Measurements from ENCODE around the gene SLC2A10.

SLC2A10 gene

DNA sequence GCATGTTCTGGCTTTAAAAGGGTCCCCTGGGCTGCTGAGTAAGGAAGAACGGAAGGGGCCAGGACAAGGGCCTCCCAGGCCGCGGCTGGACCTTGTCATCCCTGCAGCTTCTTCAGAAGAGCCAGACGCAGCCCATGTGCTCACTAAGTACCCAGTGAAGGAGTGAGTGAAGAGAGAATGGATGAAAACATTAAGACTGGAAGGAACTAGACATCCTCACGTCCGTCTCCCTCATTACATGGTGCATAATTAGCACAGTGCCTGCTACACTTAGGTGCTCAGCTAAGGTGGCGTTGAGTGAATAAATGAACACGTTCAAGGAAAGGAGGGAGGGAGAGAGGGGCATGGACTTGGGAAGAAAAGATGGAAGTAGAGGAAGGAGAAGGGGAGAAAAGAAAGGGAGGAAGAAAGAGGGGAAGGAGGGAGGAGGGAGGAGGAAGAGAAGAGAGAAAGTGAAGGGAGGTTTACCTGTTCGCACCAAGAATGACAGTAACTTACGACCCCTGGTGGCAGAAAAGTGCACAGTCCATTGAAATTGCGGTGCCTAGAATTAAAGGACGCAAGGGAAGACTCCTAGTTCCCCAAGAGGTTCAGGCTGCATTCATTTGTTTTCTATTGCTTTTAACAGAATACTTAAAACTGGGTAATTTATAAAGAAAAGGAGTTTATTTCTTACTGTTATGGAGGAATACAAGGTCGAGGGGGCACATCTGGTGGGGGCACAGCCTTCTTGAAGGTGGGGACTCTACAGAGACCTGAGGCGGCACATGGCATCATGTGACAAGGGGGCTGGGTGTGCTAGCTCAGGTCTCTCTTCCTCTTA is 28.2 kb upstream of the SLC2A10 start:
- no peak overlapping the region for H3K4me3 ChIP-seq
- H3K27ac ChIP-seq = no peak overlapping the region

DNA sequence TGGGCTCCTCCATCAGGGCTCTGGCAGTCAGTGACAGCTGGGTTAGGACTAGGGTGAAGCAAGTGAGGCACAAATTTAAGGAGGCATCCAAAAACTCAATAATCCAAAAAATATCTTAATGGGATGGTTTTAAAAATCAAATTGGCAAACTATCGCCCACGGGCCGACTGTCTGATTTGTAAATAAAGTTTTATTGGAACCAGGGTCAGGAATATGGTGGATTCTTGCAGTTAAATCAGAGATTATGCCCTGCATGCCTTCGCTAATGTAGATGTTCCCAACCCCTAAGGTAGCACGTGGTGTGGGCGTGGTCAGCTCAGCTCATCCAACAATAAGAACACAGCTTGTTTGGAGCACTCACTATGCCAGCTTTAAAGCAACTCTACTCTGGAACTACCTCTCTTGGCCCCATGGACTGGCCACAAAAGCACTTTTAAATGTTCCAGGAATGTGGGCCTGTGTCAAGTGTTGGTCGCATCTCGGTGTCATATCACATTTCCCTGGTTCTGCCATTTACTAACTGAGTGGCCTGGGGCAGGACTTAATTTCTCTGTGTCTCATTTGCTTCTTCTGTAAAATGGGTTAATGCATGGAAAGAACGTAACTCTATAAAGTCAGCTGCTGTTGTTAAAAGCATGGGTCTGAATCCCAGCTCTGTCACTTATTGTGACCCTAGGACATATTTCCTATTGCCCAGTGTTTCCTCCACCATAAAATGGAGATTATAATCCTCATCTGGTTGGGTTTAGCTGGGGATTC is 27.2 kb upstream of the SLC2A10 start:
- Histone ChIP-seq H3K27ac (no peak overlapping the region), H3K4me3 (no peak overlapping the region)

DNA sequence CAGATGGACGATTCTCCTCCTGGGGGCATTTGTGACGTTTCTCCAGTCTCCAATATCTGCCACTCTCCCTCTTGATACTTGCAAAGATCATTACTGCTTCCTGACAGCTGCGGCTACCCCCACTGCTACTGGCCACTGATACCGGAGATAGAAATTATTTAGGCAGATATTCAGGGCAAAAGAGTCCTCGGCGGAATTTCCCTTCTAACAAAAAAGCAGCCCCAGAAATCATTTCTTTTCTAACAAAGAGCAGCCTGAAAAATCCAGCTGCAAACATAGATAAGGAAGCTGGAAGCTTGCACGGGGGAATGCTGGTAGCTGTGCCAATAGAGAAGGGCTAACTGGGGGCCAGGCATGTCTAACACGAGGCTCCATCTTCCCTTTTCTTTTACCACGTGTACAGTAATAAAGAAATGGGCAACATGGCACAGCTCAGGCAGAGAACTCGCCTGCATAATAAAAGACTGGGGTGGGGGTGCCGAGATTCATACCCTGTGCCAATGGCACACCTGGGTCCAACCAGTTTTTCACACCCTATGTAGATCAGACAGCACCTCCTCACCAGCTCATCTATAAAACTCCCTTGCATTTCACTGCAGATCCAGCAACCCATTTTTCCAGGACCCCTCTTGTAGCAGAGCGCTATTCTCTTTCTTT is 26.3 kb upstream of the SLC2A10 start:
- H3K4me3 ChIP-seq = peak overlapping the region in 3 of 7 experiments; percentile 4 to 23 (median 12)
- H3K27ac ChIP-seq = peak overlapping the region in 12 of 21 experiments; percentile 9 to 81 (median 64)

DNA sequence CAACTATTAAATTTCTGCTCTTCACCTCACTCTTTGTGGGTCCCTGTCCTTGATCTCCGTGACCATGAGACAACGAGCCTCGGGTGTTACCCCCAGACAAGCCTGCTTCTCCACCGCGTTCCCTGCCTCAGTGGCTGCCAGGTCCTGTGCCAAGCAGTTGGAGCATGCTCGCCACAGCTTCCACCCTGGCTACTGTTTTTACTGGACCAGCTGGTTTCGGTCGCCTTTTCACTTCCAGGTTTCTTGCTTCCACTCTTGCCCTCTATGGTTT is 25.8 kb upstream of the SLC2A10 start:
- Histone ChIP-seq H3K4me3 (peak overlapping the region in 3 of 7 experiments; percentile 4 to 23 (median 12)), H3K27ac (peak overlapping the region in 12 of 21 experiments; percentile 9 to 81 (median 64))

DNA sequence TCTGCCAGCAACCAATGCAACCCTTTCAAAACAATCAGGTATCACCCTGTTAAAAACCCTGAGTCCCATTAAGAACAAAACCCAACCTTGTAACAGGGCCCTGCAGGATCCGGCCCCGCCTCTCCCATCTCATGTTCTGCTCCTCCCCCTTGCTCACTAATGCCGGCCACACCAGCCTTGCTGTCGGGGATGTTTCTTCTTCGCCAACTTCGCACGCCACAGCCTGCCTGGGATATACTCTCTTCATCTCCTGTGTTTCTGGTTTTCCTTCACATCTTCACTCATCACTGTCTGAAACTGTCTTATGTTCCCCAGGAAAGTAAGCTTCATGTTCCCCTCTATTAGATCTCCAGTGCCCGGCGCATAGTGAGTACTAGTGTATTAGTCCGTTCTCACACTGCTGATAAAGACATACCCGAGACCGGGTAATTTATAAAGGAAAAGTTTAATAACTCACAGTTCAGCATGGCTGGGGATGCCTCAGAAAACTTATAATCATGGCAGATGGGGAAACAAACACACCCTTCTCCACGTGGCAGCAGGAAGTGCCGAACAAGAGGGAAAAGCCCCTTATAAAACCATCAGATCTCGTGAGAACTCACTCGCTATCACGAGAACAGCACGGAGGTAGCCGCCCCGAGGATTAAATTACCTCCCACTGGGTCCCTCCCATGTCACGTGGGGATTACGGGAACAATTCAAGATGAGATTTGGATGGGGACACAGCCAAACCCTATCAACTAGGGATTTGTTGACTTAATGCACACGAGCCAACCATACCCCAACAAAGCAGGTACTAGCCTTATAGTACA is 25.3 kb upstream of the SLC2A10 start:
- Histone ChIP-seq H3K4me3 (peak overlapping the region in 3 of 7 experiments; percentile 4 to 23 (median 12)), H3K27ac (peak overlapping the region in 16 of 21 experiments; percentile 9 to 81 (median 64))

DNA sequence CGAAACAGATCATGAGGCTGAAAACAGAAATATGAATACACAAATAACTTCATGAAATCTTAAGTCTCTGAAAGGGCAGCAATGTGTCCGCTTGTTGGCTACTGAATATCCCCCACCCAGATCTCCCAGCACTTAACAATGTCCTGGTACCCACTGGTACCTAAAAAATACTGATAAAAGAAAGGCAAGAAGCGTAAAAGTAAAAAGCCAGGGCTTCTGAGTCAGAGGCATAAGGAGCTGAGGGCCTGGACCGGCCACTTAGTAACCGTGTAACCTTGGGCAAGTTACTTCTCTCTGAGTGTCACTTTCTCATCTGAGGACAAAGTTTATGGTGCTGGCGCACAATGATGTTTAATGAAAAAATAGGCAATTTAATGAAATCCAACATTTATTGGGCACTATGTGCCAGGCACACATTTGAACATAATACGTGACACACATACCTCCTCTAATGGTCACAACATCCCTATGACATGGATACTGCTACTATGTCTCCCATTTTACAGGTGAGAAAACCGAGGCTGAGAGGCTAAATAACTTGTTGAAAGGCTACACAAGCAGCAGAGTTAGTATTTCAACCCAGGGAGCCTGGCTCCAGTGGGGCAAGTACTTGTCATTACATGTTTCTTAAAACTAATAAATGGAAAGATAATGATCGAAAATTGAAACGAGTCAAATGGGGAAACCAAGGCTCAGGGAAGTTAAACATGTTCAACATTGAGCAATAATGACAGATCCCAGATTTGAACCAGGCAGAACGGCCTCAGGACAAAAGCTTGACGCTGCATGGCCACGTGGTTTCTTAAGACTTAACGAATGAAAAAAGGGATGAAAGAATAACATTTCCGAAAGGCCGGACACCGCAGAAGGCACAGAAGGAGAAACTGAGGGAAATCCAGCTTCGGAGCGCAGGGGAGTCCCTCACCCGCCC is 21.0 kb upstream of the SLC2A10 start:
- H3K4me3 ChIP-seq = peak overlapping the region; percentile 76 to 93 (median 83)
- peak overlapping the region; percentile 67 to 99 (median 96) for H3K27ac ChIP-seq

DNA sequence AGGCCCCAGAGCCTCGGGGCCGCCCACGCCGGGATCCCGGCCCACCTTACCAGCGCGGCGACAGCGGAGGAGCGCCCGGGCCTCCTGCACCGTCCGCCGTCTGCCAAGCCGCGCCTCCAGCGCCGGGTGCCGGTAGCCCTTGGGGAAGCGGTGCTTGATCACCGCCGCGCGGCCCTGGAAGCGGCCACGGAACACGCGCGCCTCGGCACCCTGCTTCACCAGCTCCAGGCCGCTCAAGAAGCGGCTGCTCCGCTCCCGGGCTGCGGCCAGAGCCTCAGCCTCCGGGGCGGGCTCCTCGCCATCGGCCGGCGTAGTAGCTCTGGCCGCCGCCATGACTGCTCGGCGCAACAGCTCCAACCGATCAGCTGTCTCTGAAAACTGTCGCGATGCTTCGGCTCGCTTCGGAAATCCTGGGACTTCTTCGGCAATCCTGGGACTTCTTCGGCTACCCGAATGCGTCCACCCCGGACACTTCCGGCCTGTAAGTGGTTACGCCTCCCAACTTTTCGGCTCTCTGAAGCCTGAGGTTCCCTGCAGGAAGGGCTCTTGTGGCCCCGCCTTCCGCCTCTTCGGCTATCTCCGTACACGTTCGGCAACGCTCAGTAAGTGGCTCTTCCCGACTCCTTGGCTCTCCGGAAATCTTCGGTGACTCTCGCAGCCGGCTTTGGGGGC is 20.2 kb upstream of the SLC2A10 start, which contains the start of gene TP53RK:
Gene TP53RK, minus strand, starts transcription at position 363 of the 672 bp plus-strand sequence. Its CDS starts 30 bp downstream, at position 333.
- H3K27ac ChIP-seq = peak within 1 kb of the TSS; percentile 67 to 99 (median 96)
- H3K4me3 ChIP-seq = peak within 1 kb of the TSS; percentile 76 to 93 (median 83)

DNA sequence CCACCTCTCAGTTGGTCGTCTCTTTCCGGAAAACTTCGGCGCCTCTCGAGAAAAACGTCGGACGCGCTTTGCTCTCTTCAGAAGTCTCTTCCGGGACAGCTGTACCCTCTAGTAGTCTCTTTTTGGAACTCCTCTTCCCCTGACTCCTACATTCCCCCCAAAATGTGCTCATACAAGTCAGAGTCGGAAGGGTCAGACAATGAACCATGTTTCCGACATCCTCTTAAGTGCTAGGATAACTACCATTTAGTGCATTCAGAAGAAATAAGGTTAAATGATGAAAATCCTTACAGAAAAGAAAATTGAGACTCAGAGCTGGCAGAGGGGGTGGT is 19.7 kb upstream of the SLC2A10 start:
- Histone ChIP-seq H3K27ac (peak overlapping the region in 18 of 21 experiments; percentile 52 to 99 (median 92)), H3K4me3 (peak overlapping the region; percentile 27 to 93 (median 81))

DNA sequence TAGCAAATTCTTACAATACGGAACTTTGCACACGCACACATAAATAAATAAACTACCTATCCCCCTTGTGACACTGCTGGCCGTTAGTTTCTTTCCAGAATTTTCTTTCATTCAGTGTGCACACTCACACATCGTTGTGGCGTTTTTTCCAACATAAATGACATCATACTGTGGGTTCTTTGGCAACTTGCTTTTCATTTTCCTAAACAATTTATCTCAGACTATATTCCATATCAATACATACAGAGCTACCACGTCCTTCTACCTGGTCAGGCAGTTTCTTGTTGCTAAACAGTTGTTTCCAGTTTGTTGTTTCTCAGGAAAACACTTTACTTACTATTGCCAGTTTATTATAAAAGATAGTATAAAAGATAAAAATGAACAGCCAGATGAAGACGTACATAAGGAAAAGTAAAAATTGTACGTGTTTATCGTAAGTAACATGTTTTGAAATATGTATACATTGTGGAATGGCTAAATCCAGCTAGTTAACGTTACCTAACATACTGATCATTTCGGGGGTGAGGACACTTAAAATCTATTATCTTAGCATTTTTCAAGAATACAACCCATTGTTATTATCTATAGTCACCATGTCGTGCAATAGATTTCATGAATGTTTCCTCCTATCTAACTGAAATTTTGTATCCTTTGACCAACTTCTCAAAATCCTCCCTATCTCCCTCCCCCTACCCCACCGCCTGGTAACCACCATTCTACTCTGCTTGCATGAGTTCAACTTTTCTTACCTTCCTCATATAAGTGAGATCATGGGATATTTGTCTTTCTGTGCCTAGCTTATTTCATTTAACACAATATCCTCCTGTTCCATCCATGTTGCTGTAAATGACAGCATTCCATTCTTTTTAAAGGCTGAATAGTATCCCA is 19.0 kb upstream of the SLC2A10 start:
- H3K4me3 ChIP-seq = peak overlapping the region in 6 of 7 experiments; percentile 27 to 93 (median 82)

DNA sequence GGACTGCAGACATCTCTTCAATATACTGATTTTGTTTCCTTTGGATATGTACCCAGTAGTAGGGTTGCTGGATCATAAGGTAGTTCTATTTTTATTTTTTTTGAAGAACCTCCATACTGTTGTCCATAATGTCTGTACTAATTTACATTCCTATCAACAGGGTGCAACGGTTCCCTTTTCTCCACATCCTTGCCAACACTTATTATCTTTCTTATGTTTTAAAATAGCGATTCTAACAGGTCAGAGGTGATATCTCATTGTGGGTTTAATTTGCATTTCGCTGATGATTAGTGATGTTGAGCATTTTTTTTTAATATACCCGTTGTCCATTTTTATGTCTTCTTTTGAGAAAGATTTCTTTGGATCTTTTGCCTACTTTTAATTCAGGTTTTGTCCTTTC is 18.3 kb upstream of the SLC2A10 start:
- H3K27ac ChIP-seq = no peak overlapping the region

More for the DNA sequence above, 19.0 kb upstream of the SLC2A10 start:
- peak overlapping the region in 17 of 21 experiments; percentile 77 to 99 (median 92) for H3K27ac ChIP-seq

DNA sequence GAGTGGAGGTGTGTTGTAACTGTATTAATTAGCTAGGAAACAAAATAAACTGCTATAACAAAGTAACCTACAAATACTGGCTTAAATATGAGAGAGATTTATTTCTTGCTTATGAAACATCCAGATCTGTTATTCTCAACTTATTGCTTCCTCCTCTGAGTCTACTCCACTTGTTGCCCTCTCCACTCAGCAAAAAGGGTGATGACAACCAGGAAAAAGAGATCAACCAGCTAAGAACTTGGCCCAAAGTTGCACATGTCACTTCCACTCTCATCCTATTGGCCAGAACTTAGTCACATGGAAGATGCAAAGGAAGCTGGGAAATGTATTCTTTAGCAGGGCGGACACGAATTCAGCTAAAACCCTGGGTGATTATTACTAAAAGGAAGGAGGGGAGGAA is 15.0 kb upstream of the SLC2A10 start:
- H3K27ac ChIP-seq = no peak overlapping the region
- H3K4me3 ChIP-seq = no peak overlapping the region

More for the DNA sequence above, 18.3 kb upstream of the SLC2A10 start:
- H3K4me3 ChIP-seq = no peak overlapping the region

DNA sequence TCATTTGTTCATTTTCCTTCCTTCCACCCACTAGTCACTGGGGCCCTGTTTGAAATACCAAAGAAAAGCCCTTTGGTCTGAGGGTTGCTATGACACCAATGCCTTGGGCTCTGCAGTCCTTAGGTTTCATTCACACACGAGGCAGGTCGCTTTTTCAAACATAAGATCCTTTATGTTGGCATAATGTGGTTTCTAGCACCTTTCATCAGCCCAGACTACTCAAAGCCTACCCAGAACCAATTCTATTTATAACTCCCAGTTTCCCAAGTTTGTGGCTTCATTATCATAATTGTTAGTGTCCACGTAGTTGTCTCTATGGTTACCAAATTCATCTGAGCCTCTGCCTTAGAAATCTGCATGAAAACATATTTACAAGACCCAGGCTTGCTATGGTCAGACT is 13.6 kb upstream of the SLC2A10 start:
- Histone ChIP-seq H3K27ac (peak overlapping the region in 4 of 21 experiments; percentile 1 to 39 (median 8)), H3K4me3 (no peak overlapping the region)

DNA sequence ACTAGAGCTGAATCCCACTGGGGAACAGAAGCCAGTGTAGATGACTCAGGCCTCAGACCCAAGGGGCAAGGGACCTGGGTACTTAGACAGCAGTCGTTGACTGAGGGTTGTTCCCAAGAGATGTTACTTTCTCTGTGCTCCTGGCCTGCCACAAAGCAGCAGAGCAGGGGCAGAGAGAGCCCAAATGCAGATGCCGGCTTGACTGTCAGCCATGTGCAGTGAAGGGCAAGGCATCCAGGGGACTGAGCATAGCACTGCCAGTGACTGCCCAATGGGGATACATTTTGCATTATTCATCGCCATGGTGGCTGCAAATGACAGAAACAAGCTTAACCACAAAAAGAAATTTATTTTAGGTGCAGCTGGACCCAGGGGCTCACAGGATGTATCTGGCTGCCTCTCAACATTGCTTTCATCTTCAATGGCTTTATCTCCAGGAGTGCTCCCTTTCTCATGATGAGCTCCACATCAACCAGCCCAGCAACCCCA is 12.6 kb upstream of the SLC2A10 start:
- Histone ChIP-seq H3K27ac (peak overlapping the region in 3 of 21 experiments; percentile 10 to 39 (median 35)), H3K4me3 (no peak overlapping the region)

DNA sequence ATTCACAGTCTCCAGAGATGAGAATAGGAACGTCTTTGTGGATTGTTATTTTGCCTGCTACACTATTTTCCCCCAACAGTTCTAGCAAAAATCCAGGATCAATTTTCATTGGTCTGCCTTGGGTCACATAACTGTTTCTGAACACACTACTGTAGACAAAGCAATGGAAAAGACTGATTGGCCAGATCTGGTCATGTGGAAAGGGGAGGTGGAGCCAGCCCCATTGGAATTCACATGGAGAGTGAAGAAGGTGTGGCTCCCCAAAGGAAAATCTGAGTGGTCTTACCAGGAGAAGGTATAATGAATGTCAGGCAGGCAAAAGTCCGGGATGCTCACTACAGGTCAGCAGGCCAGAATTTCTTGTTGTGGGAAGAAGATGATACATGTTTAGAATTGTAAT is 10.7 kb upstream of the SLC2A10 start:
- no peak overlapping the region for H3K4me3 ChIP-seq

DNA sequence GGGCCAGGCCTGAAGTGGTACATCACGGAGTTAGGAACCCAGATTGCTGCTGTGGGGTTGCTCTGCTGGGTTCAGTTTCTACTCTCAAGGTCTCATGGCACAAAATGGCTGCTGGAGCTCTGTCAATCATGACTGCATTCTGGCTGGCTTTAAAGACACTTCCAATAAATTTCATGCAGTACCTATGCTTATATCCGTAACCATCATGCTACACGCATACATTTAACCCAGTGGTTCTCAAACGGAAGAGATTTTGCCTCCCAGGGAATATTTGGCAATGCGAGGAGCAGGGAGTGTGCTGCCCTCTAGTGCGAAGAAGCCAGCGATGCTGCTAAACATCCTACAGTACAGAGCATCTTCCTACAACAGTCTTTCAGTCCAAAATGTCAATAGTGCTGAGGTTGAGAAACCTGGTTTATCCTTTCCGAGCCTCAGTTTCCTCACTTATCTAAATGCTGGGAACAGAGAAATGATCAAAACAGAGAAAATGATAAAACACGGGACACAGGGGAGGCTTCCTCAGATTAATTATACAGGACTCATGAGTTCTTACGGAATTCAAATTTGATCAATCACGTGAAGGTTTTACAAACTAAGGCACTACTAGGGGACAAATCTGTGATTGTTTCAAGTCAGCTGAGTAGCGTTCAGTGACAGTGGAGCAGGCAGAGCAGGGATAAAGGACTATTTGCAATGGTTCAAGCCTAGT is 9.6 kb upstream of the SLC2A10 start:
- no peak overlapping the region for H3K4me3 ChIP-seq
- H3K27ac ChIP-seq = no peak overlapping the region

More for the DNA sequence above, 10.7 kb upstream of the SLC2A10 start:
- H3K27ac ChIP-seq = no peak overlapping the region

DNA sequence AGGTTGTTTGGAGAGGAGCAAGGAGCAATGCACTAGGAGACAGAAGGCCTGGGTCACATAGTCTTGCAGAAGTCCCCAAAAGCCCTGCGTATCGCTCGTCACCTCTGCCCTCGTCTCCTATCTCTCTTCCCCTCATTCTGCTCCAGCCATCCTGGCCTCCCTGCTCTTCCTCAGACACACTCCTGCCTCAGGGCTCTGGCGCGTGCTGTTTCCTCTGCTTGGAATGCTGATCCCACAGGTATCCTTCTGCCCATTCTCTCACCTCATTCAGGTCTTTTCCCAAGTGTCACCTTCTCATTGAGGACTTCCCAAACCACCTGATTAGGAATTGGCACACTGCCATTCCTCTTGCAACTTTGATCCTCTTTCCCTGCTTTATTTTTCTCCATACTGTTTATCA is 9.0 kb upstream of the SLC2A10 start:
- H3K4me3 ChIP-seq = no peak overlapping the region
- no peak overlapping the region for H3K27ac ChIP-seq

Measured in skin epidermis (tissue), 12 donors.